Lower leg skin (tissue), 3 donors: Measurements from ENCODE around the gene ADARB2.

ENCODE experiments used
- CTCF ChIP-seq, 3 donors: fragments of 450-650 bp; IDR thresholded peaks; one replicate each; pipeline ENCODE4 v1.5.1; 2016; ENCODE audit warnings: antibody characterized with exemption in 3 of 3, mild to moderate bottlenecking in 3 of 3, moderate library complexity in 2 of 3
- POLR2A ChIP-seq, 2 donors: fragments of 450-650 bp; IDR thresholded peaks; one replicate each; pipeline ENCODE4 v1.6.1; 2016 to 2017; ENCODE audit warnings: antibody characterized with exemption in 2 of 2, mild to moderate bottlenecking in 1 of 2, moderate library complexity in 1 of 2

GRCh38 chr10:1410469-1411395, 326.6 kb downstream of the ADARB2 start:
- TF ChIP-seq CTCF (IDR thresholded peaks at IDR 0.05) (no peak), POLR2A (IDR thresholded peaks at IDR 0.05) (no peak)
